WTC11 (cell line): ENCODE data around the gene GPR158. TPM values are rescaled to one million over a fixed set of nuclear protein-coding genes. Genes with fewer than 3 reads are reported as not detected.

Source experiments
- ATAC-seq: fragments of 200-7000 bp; cut with Tn5 transposase; 2 replicates; pipeline ENCODE4 v1.10.0; 2021; ENCODE audit warnings: mild to moderate bottlenecking, moderate library complexity
- CTCF ChIA-PET: fragments of 300-600 bp; sonication (Branson Sonifier 250); formaldehyde crosslinking; loops from one replicate; lab custom pipeline; 2021; ENCODE audit warnings: antibody characterized with exemption; lab: Charles Lee
- POLR2A ChIA-PET: fragments of 350-600 bp; sonication (Branson Sonifier 250); formaldehyde crosslinking; loops from one replicate; lab custom pipeline; 2021; ENCODE audit warnings: antibody characterized with exemption; lab: Charles Lee
- DNase-seq: peaks from one replicate; pipeline ENCODE4 v3.0.0; 2021; ENCODE audit warnings: low spot score
- H3K27ac Mint-ChIP-seq: 2 replicates; pipeline ENCODE4 v1.8.0; 2021; ENCODE audit warnings: mixed read lengths
- H3K27me3 Mint-ChIP-seq: 2 replicates; pipeline ENCODE4 v1.8.0; 2021; ENCODE audit warnings: low read depth, mild to moderate bottlenecking, moderate library complexity, mixed read lengths
- H3K36me3 Mint-ChIP-seq: 2 replicates; pipeline ENCODE4 v1.8.0; 2021; ENCODE audit warnings: mixed read lengths
- H3K4me1 Mint-ChIP-seq: 2 replicates; pipeline ENCODE4 v1.8.0; 2022; ENCODE audit warnings: mixed read lengths
- H3K4me3 Mint-ChIP-seq: 2 replicates; pipeline ENCODE4 v1.8.0; 2021; ENCODE audit warnings: mild to moderate bottlenecking, moderate library complexity, mixed read lengths
- H3K9me3 Mint-ChIP-seq: 2 replicates; pipeline ENCODE4 v1.8.0; 2021; ENCODE audit warnings: mixed read lengths
- ARID4B ChIP-seq: sonication (generic); formaldehyde crosslinking; IDR thresholded peaks from 2 replicates; pipeline ENCODE4 v1.8.0; 2023; ENCODE audit warnings: missing genetic modification reagents, mild to moderate bottlenecking, borderline replicate concordance
- ATF2 ChIP-seq: sonication (generic); formaldehyde crosslinking; IDR thresholded peaks from 2 replicates; pipeline ENCODE4 v1.8.1; 2022; ENCODE audit warnings: low read depth, missing genetic modification reagents, borderline replicate concordance
- ATF3 ChIP-seq: sonication (generic); formaldehyde crosslinking; conservative IDR thresholded peaks from 2 replicates; pipeline ENCODE4 v1.8.1; 2022; ENCODE audit warnings: mild to moderate bottlenecking, missing genetic modification reagents
- CBFB ChIP-seq: sonication (generic); formaldehyde crosslinking; IDR thresholded peaks from 2 replicates; pipeline ENCODE4 v1.8.1; 2022; ENCODE audit warnings: mild to moderate bottlenecking, low read depth, missing genetic modification reagents
- E2F1 ChIP-seq: sonication (generic); formaldehyde crosslinking; IDR thresholded peaks from 2 replicates; pipeline ENCODE4 v1.8.0; 2022; ENCODE audit warnings: mild to moderate bottlenecking, missing genetic modification reagents
- ERG ChIP-seq: fragments of 250-450 bp; sonication (Bioruptor Pico); IDR thresholded peaks from 2 replicates; pipeline ENCODE4 v1.8.0; 2021; ENCODE audit warnings: mild to moderate bottlenecking
- FOXP4 ChIP-seq: sonication (generic); formaldehyde crosslinking; IDR thresholded peaks from 2 replicates; pipeline ENCODE4 v1.8.0; 2022; ENCODE audit warnings: mild to moderate bottlenecking, missing genetic modification reagents
- GABPB1 ChIP-seq: sonication (generic); formaldehyde crosslinking; IDR thresholded peaks from 2 replicates; pipeline ENCODE4 v1.8.1; 2023; ENCODE audit warnings: mild to moderate bottlenecking, missing genetic modification reagents
- HMGA2 ChIP-seq: fragments of 250-450 bp; sonication (Bioruptor Pico); IDR thresholded peaks from 2 replicates; pipeline ENCODE4 v1.4.0; 2021; ENCODE audit warnings: mild to moderate bottlenecking, moderate library complexity
- KAT7 ChIP-seq: sonication (generic); formaldehyde crosslinking; IDR thresholded peaks from 2 replicates; pipeline ENCODE4 v1.8.1; 2023; ENCODE audit warnings: missing genetic modification reagents, mild to moderate bottlenecking, borderline replicate concordance
- MAX ChIP-seq: sonication (generic); formaldehyde crosslinking; IDR thresholded peaks from 2 replicates; pipeline ENCODE4 v1.8.0; 2022; ENCODE audit warnings: mild to moderate bottlenecking, missing genetic modification reagents
- MLX ChIP-seq: sonication (generic); formaldehyde crosslinking; IDR thresholded peaks from 2 replicates; pipeline ENCODE4 v1.8.1; 2023; ENCODE audit warnings: mild to moderate bottlenecking, missing genetic modification reagents, moderate library complexity
- NFYB ChIP-seq: sonication (generic); formaldehyde crosslinking; conservative IDR thresholded peaks from 2 replicates; pipeline ENCODE4 v1.8.0; 2022; ENCODE audit warnings: low read depth, missing genetic modification reagents
- USF1 ChIP-seq: sonication (generic); formaldehyde crosslinking; IDR thresholded peaks from 2 replicates; pipeline ENCODE4 v1.8.0; 2022; ENCODE audit warnings: mild to moderate bottlenecking, missing genetic modification reagents
- ZMAT4 ChIP-seq: fragments of 250-450 bp; sonication (Bioruptor Pico); IDR thresholded peaks from 2 replicates; pipeline ENCODE4 v1.9.0; 2021; ENCODE audit warnings: mild to moderate bottlenecking
- ZNF138 ChIP-seq: sonication (generic); formaldehyde crosslinking; conservative IDR thresholded peaks from 2 replicates; pipeline ENCODE4 v1.8.1; 2022; ENCODE audit warnings: mild to moderate bottlenecking, moderate library complexity, missing genetic modification reagents
- ZNF416 ChIP-seq: fragments of 250-450 bp; sonication (Bioruptor Pico); IDR thresholded peaks from 2 replicates; pipeline ENCODE4 v1.9.0; 2021; ENCODE audit warnings: mild to moderate bottlenecking, inconsistent platforms
- ZNF425 ChIP-seq: fragments of 250-450 bp; sonication (Bioruptor Pico); conservative IDR thresholded peaks from 2 replicates; pipeline ENCODE4 v1.9.0; 2021; ENCODE audit warnings: mild to moderate bottlenecking
- total RNA-seq: library from RNA; stranded (reverse); gene quantifications from 3 replicates; pipeline ENCODE4 v1.2.3, GENCODE V29; 2021

The GPR158 gene
- total RNA-seq, 1 experiment from 2014 or later: 0.63 TPM

- TF ChIP-seq NFYB (CRISPR knock-in tag) (no peak), ZMAT4 (CRISPR knock-in tag) (no peak), GABPB1 (CRISPR knock-in tag) (no peak), HMGA2 (CRISPR knock-in tag) (no peak), KAT7 (no peak), ZNF425 (CRISPR knock-in tag) (no peak), ATF2 (CRISPR knock-in tag) (no peak)
These were observed 70.4 kb downstream of the GPR158 start (continued) for GRCh38 chr10:25245165-25245564.

GRCh38 chr10:25257646-25258045, 82.8 kb downstream of the GPR158 start:
- ATAC-seq (no peak), DNase-seq (no peak)
- CTCF ChIA-PET: no interaction called here
- H3K27me3 Mint-ChIP-seq: no peaks in the 10 kb centered on the region
- no peak overlapping the region for H3K4me3 Mint-ChIP-seq
- H3K9me3 Mint-ChIP-seq: peaks cover 6% of the 10 kb centered on the region; the same call in 1 of the 2 replicates
- POLR2A ChIA-PET: no interaction called here
- H3K36me3 Mint-ChIP-seq: no peaks in the 10 kb centered on the region
- H3K4me1 Mint-ChIP-seq: peaks cover 24% of the 10 kb centered on the region
- H3K27ac Mint-ChIP-seq: no peak overlapping the region
- TF ChIP-seq ZNF138 (CRISPR knock-in tag) (no peak), ZNF416 (CRISPR knock-in tag) (no peak), ERG (CRISPR knock-in tag) (no peak), USF1 (CRISPR knock-in tag) (no peak), CBFB (CRISPR knock-in tag) (no peak), ATF3 (CRISPR knock-in tag) (no peak), ZMAT4 (CRISPR knock-in tag) (no peak), ARID4B (CRISPR knock-in tag) (no peak), MAX (CRISPR knock-in tag) (no peak), E2F1 (CRISPR knock-in tag) (no peak), MLX (CRISPR knock-in tag) (no peak), FOXP4 (CRISPR knock-in tag) (no peak)
